Measurements from ENCODE around the gene EPS8L2. TPM values are rescaled to one million over a fixed set of nuclear protein-coding genes. Genes with fewer than 3 reads are reported as not detected.

Gene EPS8L2
- total and polyA plus RNA-seq, 2 donors (not counting 1 experiment from before 2014, with no cell fraction given), result 13.9 to 22.7 TPM

DNA sequence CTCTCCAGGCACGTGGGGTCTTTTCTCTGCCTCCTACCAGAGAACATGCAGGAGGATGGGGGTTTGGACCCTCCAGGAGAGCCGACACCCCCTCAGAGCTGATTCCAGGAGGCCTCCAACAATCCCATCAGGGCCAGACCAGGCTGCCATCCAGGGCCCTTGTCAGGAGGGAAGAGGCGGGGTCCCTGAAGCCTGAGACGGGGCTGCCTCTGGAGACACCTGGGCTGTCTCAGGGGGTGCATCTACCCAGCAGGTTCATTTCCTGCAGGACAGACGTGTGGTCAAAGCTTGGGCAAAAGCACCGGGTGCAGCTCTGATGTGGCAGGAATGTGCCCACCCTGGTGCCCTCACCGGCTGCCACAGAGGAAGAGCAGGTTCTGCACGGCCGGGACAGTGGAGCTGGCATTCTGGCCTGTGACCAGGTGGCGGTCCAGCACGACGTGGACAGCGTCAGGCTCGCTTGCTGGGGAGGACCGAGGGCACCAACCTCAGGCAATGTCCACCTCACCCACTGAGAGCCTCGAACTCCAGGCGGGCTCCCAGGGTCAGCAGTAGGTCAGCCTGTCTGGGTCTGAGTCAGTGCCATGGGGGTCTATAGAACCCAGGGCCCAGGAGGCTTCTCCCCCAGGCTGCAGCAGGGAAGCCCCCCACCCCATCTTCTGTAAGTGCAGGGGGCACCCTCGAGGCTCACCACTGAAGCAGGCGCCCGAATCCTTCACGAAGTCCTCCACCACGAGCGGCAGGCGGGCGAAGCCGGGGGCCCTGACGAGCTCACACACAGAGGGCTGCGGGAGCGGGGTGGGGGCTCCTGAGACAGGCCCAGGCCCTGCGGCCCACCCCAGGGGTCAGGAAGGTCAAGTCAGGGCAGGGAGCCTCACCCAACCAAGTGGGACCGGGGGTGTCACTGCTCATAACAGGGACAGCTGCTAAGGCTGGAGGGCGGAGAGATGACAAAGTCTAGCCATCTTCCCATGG is 64.9 kb downstream of the EPS8L2 start:
- CTCF ChIA-PET, result no interaction called here

More for the DNA sequence above, 64.9 kb downstream of the EPS8L2 start:
- H3K9me3 Mint-ChIP-seq (ENCODE audit: insufficient read depth), result no peaks in the 10 kb centered on the region
- Histone ChIP-seq H3K4me2 (replicated peaks; ENCODE audit: low read depth, low read length, poor library complexity, severe bottlenecking) (no peak overlapping the region), H3K79me2 (ENCODE audit: control insufficient read depth, insufficient read depth, low read length) (peaks cover 36% of the 10 kb centered on the region), H3K9me3 (ENCODE audit: control extremely low read depth in 1 of 3, control insufficient read depth in 2 of 3, insufficient read depth in 1 of 3, low read length in 2 of 3) (no peaks in the 10 kb centered on the region), H3K9ac (ENCODE audit: low read length) (no peak overlapping the region), H2AFZ (ENCODE audit: insufficient read depth, low read depth, low read length, poor library complexity, severe bottlenecking) (no peak overlapping the region), H3K27ac (ENCODE audit: low read length in 2 of 2) (no peak overlapping the region), H3K4me1 (ENCODE audit: control insufficient read depth in 2 of 2, insufficient read depth in 2 of 2, low read length in 2 of 2) (peaks cover 0 to 7% of the 10 kb centered on the region in 2 donors), H4K20me1 (ENCODE audit: control insufficient read depth, insufficient read depth, low read length, poor library complexity, severe bottlenecking) (peaks cover 33% of the 10 kb centered on the region), H3K27me3 (replicated peaks in 1 of 4; ENCODE audit: control extremely low read depth in 1 of 4, control insufficient read depth in 3 of 4, insufficient read depth in 4 of 4, low read length in 3 of 4) (no peaks in the 10 kb centered on the region), H3K4me3 (ENCODE audit: control extremely low read depth in 1 of 5, extremely low read depth in 1 of 5, insufficient read depth in 1 of 5, low read depth in 2 of 5, low read length in 4 of 5) (no peak overlapping the region), H3K36me3 (replicated peaks in 1 of 2; ENCODE audit: control extremely low read depth in 1 of 2, control insufficient read depth in 1 of 2, extremely low read depth in 1 of 2, insufficient read depth in 2 of 2, low read length in 1 of 2) (peaks cover 0 to 26% of the 10 kb centered on the region in 2 experiments)
- 96% methylated on average over 27 of the region's 32 CpGs for WGBS (ENCODE audit: insufficient coverage)
- no peak overlapping the region for H3K4me3 Mint-ChIP-seq
- DNase-seq, result no peak
- POLR2A ChIA-PET, result no interaction called here
- no peak for ATAC-seq (ENCODE audit: low read depth)
- no peak overlapping the region for H3K27ac Mint-ChIP-seq
- peaks cover 6% of the 10 kb centered on the region for H3K4me1 Mint-ChIP-seq
- no peaks in the 10 kb centered on the region for H3K27me3 Mint-ChIP-seq
- no peak for TF ChIP-seq EZH2 (IDR thresholded peaks at IDR 0.05; ENCODE audit: borderline replicate concordance, insufficient read depth, low read depth, low read length, poor library complexity, severe bottlenecking)
- TF ChIP-seq, protein P1, sequence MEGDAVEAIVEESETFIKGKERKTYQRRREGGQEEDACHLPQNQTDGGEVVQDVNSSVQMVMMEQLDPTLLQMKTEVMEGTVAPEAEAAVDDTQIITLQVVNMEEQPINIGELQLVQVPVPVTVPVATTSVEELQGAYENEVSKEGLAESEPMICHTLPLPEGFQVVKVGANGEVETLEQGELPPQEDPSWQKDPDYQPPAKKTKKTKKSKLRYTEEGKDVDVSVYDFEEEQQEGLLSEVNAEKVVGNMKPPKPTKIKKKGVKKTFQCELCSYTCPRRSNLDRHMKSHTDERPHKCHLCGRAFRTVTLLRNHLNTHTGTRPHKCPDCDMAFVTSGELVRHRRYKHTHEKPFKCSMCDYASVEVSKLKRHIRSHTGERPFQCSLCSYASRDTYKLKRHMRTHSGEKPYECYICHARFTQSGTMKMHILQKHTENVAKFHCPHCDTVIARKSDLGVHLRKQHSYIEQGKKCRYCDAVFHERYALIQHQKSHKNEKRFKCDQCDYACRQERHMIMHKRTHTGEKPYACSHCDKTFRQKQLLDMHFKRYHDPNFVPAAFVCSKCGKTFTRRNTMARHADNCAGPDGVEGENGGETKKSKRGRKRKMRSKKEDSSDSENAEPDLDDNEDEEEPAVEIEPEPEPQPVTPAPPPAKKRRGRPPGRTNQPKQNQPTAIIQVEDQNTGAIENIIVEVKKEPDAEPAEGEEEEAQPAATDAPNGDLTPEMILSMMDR (IDR thresholded peaks at IDR 0.05), result no peak
- intact Hi-C loops (cut with micrococcal nuclease), result no loop called here
